Epithelial cell of proximal tubule (primary cell): ENCODE measurements around the gene AGBL4. TPM values are rescaled to one million over a fixed set of nuclear protein-coding genes. Genes with fewer than 3 reads are reported as not detected.

Source experiments
- DNase-seq: peaks from one replicate; pipeline ENCODE4 v3.0.0-alpha.2; 2011; ENCODE audit warnings: low read depth
- H3K4me3 ChIP-seq: 2 replicates; pipeline ENCODE4 v1.5.1; 2011; ENCODE audit warnings: low read depth, mild to moderate bottlenecking, low read length
- CTCF ChIP-seq: conservative IDR thresholded peaks from 2 replicates; pipeline ENCODE4 v1.5.1; 2012; ENCODE audit warnings: low read depth, mild to moderate bottlenecking, low read length
- total RNA-seq: library from RNA; depleted of rRNA; stranded (reverse); fragments of >200 nt; gene quantifications from 2 replicates; pipeline ENCODE4 v1.2.3, GENCODE V29; 2015

The AGBL4 gene
- total RNA-seq, 1 donor from 2014 or later = not detected

DNA sequence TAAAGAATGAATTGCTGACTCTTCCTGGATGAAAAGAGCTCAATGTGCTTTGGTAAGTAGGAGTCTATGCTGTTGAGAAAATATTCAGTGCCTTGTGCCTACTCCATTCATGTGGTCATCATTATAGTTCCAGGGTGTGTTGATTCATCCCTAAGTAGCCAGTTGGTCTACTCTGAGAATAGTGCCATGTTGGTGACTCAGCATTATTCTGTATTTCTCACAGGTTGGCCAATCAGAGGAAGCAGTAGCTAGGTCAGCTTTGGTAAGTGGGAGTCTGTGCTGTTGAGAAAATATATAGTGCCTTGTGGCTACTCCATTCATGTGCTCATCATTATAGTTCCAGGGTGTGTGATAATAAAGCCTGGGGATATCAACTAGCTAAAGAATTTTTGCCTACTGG is 397.3 kb downstream of the AGBL4 start:
- TF ChIP-seq CTCF = no peak
- DNase-seq = no peak
- no peak overlapping the region for H3K4me3 ChIP-seq

DNA sequence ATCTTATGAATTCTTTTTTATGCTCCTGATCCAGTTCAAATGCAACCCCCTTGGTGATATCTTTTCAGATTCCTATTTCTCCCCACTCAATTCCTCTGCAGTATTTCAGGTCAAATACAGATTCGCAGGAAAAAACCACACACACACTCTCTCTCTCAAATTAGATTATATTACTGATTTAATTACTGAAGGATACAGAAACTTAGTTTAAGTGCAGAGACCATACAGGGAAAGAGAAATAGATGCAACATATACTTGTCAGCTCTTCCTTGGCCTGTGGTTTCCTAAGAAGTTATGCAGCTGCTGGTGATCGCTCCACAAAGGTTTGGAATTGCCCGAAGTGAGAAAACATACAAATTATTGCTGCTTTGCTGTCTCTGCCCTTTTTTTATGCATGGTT is 400.9 kb downstream of the AGBL4 start:
- no peak overlapping the region for H3K4me3 ChIP-seq
- DNase-seq = no peak
- TF ChIP-seq CTCF = no peak

DNA sequence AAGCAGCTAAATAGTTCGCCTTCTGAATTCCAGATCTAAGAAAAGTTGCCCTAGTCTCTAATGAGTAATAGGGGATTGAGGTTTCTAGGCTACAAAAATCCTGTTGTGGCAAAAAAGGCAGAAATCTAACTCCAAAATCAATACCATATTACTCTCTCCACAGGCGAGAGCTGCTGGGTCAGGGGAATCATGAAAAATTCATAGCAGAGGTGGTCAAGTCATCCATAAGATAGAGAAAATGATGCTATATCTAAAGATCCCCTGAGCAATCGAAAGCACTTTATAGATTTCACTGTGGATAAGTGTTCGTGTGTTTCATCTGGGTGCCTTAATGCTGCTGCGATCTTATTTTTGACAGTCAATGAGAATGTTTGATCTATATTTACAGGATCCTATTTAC is 417.7 kb downstream of the AGBL4 start:
- no peak overlapping the region for H3K4me3 ChIP-seq
- DNase-seq = no peak
- TF ChIP-seq CTCF = no peak

- no peak for DNase-seq
- H3K4me3 ChIP-seq = no peak overlapping the region
- no peak for TF ChIP-seq CTCF
Observed at GRCh38 chr1:49597436-49597835, 426.3 kb downstream of the AGBL4 start.

GRCh38 chr1:49576327-49576901 is 447.3 kb downstream of the AGBL4 start:
- no peak for TF ChIP-seq CTCF
- DNase-seq = no peak
- H3K4me3 ChIP-seq = no peak overlapping the region

- no peak for TF ChIP-seq CTCF
Observed at GRCh38 chr1:49556676-49557234, 467.0 kb downstream of the AGBL4 start.

GRCh38 chr1:49552101-49552500 is 471.7 kb downstream of the AGBL4 start:
- no peak for DNase-seq
- no peak for TF ChIP-seq CTCF
- no peak overlapping the region for H3K4me3 ChIP-seq

More at GRCh38 chr1:49556676-49557234, 467.0 kb downstream of the AGBL4 start:
- DNase-seq = no peak
- H3K4me3 ChIP-seq = no peak overlapping the region
